Neural cell (in vitro differentiated cells): Measurements from ENCODE around the gene CXCL1.

ENCODE experiments used
- EZH2 ChIP-seq: fragments of 200-600, 300-800 bp; shearing (Covaris generic), sonication (generic); IDR thresholded peaks from 2 replicates; pipeline ENCODE4 v1.6.1; 2014; ENCODE audit warnings: antibody characterized with exemption, low read length, borderline replicate concordance, mild to moderate bottlenecking; ENCODE audit not compliant: insufficient read depth, poor library complexity, severe bottlenecking
- MXI1 ChIP-seq: fragments of 450-650 bp; conservative IDR thresholded peaks from 2 replicates; pipeline ENCODE4 v1.6.1; 2014; ENCODE audit warnings: antibody characterized with exemption, mild to moderate bottlenecking; ENCODE audit not compliant: poor library complexity, severe bottlenecking
- TF ChIP-seq, protein P1 (sequence below): fragments of 450-650 bp; IDR thresholded peaks from 2 replicates; pipeline ENCODE4 v1.5.1; 2014; ENCODE audit warnings: antibody characterized with exemption, mild to moderate bottlenecking, moderate library complexity; ENCODE audit not compliant: poor library complexity, severe bottlenecking

- TF ChIP-seq, protein P1, sequence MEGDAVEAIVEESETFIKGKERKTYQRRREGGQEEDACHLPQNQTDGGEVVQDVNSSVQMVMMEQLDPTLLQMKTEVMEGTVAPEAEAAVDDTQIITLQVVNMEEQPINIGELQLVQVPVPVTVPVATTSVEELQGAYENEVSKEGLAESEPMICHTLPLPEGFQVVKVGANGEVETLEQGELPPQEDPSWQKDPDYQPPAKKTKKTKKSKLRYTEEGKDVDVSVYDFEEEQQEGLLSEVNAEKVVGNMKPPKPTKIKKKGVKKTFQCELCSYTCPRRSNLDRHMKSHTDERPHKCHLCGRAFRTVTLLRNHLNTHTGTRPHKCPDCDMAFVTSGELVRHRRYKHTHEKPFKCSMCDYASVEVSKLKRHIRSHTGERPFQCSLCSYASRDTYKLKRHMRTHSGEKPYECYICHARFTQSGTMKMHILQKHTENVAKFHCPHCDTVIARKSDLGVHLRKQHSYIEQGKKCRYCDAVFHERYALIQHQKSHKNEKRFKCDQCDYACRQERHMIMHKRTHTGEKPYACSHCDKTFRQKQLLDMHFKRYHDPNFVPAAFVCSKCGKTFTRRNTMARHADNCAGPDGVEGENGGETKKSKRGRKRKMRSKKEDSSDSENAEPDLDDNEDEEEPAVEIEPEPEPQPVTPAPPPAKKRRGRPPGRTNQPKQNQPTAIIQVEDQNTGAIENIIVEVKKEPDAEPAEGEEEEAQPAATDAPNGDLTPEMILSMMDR: no peak
- TF ChIP-seq MXI1 (no peak), EZH2 (no peak)
Observed at GRCh38 chr4:73883306-73883705, 14.1 kb downstream of the CXCL1 start.
